Activated CD4-positive, CD25-positive, alpha-beta regulatory T cell treated with anti-CD3 and anti-CD28 coated beads, Interleukin-2, amount 50 U/mL, for 16 hours (primary cell): Measurements from ENCODE around the gene PC.
"Not testable (repeated sequence)": the region's sequence is repeated elsewhere in the genome, so short reads cannot be mapped to it uniquely, and the experiment has no call there.

Experiments used
- DNase-seq: peaks from one replicate; pipeline ENCODE4 v3.0.0-alpha.2; 2020; ENCODE audit warnings: low read depth, low spot score

Gene PC, protein sequence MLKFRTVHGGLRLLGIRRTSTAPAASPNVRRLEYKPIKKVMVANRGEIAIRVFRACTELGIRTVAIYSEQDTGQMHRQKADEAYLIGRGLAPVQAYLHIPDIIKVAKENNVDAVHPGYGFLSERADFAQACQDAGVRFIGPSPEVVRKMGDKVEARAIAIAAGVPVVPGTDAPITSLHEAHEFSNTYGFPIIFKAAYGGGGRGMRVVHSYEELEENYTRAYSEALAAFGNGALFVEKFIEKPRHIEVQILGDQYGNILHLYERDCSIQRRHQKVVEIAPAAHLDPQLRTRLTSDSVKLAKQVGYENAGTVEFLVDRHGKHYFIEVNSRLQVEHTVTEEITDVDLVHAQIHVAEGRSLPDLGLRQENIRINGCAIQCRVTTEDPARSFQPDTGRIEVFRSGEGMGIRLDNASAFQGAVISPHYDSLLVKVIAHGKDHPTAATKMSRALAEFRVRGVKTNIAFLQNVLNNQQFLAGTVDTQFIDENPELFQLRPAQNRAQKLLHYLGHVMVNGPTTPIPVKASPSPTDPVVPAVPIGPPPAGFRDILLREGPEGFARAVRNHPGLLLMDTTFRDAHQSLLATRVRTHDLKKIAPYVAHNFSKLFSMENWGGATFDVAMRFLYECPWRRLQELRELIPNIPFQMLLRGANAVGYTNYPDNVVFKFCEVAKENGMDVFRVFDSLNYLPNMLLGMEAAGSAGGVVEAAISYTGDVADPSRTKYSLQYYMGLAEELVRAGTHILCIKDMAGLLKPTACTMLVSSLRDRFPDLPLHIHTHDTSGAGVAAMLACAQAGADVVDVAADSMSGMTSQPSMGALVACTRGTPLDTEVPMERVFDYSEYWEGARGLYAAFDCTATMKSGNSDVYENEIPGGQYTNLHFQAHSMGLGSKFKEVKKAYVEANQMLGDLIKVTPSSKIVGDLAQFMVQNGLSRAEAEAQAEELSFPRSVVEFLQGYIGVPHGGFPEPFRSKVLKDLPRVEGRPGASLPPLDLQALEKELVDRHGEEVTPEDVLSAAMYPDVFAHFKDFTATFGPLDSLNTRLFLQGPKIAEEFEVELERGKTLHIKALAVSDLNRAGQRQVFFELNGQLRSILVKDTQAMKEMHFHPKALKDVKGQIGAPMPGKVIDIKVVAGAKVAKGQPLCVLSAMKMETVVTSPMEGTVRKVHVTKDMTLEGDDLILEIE

GRCh38 chr11:66958232-66958955 lies at the start of gene PC:
PC (minus strand) TSS chr11:66958383; CDS start chr11:66872159, 86,224 bp downstream.
- peak; percentile 92 for DNase-seq

GRCh38 chr11:67007126-67007525 lies 48.9 kb upstream of the PC start:
- no peak for DNase-seq

DNA sequence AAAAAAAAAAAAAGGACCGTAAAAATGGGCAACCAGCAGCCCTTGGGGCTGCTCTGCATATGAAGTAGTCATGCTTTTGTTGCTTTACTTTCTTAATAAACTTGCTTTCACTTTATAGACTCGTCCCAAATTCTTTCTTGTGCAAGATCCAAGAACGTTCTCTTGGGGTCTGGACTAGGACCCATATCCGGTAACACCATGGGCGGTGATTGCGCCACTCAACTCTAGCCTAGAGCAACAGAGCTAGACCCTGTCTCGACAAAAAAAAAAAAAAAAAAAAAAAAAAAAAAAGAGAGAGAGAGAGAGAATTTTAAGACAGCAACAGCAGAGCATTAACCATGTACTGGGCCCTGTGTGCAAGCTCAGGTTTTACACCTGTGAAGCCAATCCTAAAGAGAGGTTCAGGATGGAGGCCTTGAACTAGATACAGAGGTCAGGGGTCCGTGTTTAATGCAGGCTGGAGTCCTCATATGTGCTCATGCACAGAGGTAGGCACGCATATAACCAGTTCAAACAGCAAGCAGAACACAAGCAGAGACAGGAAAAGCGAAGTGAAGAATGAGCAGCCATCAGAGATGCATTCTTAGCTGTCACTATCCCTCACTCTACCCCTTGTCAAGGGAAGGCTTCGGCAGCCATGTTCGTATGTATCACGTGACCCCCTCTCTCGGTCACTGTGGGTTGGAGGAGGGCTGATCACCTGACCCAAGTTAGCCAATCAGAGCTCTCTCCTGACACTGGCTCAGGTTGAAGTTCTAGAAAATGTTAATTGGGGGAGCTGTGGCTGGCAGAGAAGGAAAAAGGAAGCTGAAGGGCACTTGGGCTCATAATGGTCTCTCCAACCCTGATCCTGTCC lies 48.1 kb upstream of the PC start:
- no peak for DNase-seq

- not testable (repeated sequence) for DNase-seq
Measured at GRCh38 chr11:67005200-67005599, 47.0 kb upstream of the PC start.

- DNase-seq: no peak
Measured at GRCh38 chr11:67002921-67003411, 44.8 kb upstream of the PC start.

DNA sequence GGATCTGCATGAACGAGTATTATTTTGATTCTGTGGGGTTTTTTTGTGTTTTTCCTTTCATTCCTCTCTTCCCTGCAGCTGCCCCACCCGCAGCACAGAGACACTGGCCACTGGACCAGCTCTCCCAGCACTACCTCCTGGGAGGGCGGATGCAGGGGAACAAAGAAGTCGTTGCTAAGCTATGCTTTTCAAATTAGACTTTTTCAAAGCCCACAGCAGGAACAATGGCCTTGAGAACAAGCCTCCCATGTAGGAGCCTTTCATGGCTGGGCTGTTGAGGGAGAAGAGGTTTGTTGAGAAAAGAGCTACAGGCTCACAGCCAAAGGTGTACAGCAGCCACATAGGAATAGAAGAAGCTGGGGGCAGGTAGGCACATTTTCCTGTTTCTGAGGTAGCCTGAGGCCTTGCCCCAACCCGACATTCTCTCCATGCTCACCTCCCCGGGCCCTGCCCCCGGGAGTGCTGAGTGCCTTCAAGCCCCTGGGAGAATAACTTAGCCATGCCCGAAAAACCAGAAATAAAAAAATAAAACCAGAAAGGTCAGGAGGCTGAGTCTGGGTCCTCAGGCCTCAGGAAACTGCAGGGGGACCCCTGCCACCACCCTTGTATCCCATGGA lies 44.2 kb upstream of the PC start:
- no peak for DNase-seq

- no peak for DNase-seq
Measured at GRCh38 chr11:67001332-67001731, 43.1 kb upstream of the PC start.

DNA sequence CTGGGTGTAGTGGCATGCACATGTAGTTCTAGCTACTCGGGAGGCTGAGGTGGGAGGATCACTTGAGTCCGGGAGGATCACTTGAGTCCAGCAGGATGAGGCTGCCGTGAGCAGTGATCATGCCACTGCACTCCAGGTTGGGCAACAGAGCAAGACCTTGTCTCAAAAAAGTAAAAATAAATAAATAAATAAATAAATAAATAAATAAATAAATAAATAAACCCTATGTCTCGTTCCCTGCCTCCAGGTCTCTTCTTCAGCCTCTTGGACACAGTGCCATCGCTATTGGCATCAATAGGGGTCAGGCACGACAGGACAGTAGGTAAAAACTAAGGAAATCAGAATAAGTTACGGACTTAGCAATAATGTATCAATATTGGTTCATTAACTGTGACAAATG lies 41.4 kb upstream of the PC start:
- DNase-seq: no peak

- no peak for DNase-seq
Measured at GRCh38 chr11:66996609-66997273, 38.6 kb upstream of the PC start.

DNA sequence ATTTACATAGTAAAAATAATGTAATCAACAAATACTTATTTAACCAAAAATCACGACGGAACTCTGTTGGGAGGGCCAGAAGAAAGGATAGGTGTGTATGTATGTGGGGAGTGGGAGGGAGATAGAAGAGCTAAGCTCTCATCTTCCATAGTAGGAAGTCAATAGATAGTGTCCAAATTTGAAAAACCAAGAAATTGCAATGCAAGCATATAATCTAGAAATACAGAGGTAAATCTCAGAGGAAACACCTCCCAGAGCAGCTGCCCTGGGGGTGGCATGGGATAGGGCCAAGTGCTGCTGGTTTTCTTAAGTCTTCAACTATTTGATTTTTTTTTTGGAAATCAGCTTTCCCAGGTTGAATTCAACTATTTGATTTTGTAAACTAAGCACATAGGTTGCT lies 33.9 kb upstream of the PC start:
- no peak for DNase-seq

DNA sequence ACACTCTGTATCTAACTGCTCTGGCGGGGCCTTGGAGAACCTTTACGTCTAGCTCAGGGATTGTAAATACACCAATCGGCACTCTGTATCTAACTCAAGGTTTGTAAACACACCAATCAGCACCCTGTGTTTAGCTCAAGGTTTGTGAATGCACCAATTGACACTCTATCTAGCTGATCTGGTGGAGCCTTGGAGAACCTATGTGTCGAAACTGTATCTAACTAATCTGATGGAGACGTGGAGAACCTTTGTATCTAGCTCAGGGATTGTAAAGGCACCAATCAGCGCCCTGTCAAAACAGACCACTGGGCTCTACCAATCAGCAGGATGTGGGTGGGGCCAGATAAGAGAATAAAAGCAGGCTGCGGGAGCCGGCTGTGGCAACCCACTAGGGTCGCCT lies 31.2 kb upstream of the PC start:
- not testable (repeated sequence) for DNase-seq

GRCh38 chr11:66988741-66989140 lies 30.6 kb upstream of the PC start:
- DNase-seq: not testable (repeated sequence)

- DNase-seq: no peak
Measured at GRCh38 chr11:66987924-66988637, 29.9 kb upstream of the PC start.

- DNase-seq: no peak
Measured at GRCh38 chr11:66987158-66987620, 29.0 kb upstream of the PC start.

DNA sequence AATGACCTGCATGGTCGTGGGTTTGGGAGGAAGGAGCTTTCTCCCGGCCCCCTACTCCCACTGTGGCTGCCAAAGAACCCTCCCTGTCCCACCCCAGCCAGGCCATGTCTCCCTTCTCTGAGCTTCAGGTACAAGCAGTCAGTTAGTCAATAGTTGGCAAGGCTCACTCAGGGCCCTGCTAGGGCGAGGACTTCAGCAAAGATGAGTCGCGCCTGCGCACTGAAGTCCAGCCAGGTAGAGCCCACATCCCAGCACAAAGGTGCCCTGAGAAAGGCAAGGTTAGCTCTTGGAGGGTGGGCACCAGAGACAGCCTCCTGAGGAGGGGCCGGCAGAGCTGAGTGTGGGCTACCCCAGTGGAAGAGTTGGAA lies 28.0 kb upstream of the PC start:
- DNase-seq: no peak

GRCh38 chr11:66985508-66986177 lies 27.5 kb upstream of the PC start:
- no peak for DNase-seq

- no peak for DNase-seq
Measured at GRCh38 chr11:66983275-66983924, 25.2 kb upstream of the PC start.
